Mammary epithelial cell (primary cell): ENCODE measurements around the gene GPX1.

ENCODE experiments used
- CTCF ChIP-seq, 2 donors: IDR thresholded peaks in 1 of 2; conservative IDR thresholded peaks in 1 of 2; 2 replicates each; pipeline ENCODE4 v1.5.1; 2011 to 2012; ENCODE audit warnings: inconsistent platforms in 2 of 2, low read length in 2 of 2, mild to moderate bottlenecking in 2 of 2, control low read depth in 1 of 2, low read depth in 1 of 2; ENCODE audit not compliant: insufficient read depth in 1 of 2; ENCODE audit errors: extremely low read depth in 1 of 2
- EZH2 ChIP-seq: IDR thresholded peaks from 2 replicates; pipeline ENCODE4 v1.6.1; 2012; ENCODE audit warnings: low read length, inconsistent platforms, borderline replicate concordance

- TF ChIP-seq CTCF (conservative IDR thresholded peaks at IDR 0.05 in 1 of 2, IDR thresholded peaks at IDR 0.05 in 1 of 2; ENCODE audit: extremely low read depth in 1 of 2, insufficient read depth in 1 of 2, low read depth in 1 of 2, low read length in 2 of 2) (no peak), EZH2 (no peak)
Observed at GRCh38 chr3:49329186-49329585, 29.0 kb downstream of the GPX1 start.
